K562 (cell line): ENCODE measurements around the gene IGDCC3.

Experiments used
- CTBP1 ChIP-seq: fragments of 450-650 bp; IDR thresholded peaks from 2 replicates; pipeline ENCODE4 v1.6.1; 2016; ENCODE audit warnings: borderline replicate concordance
- TARDBP ChIP-seq: fragments of 450-650 bp; IDR thresholded peaks from 2 replicates; pipeline ENCODE4 v1.6.1; 2016
- YY1 ChIP-seq, 3 experiments: IDR thresholded peaks; 2 replicates each; pipeline ENCODE4 v1.6.1; 2011; ENCODE audit warnings: low read length in 2 of 3, mild to moderate bottlenecking in 2 of 3, moderate library complexity in 2 of 3, borderline replicate concordance in 1 of 3, control low read depth in 1 of 3, low read depth in 1 of 3; ENCODE audit not compliant: insufficient read depth in 3 of 3, insufficient replicate concordance in 2 of 3, control insufficient read depth in 1 of 3, insufficient read length in 1 of 3; ENCODE audit errors: extremely low read depth in 1 of 3
- TF ChIP-seq, protein P1 (sequence below), 3 experiments: IDR thresholded peaks in 2 of 3; conservative IDR thresholded peaks in 1 of 3; 2 replicates each; pipeline ENCODE4 v1.5.1; 2011 to 2012; ENCODE audit warnings: low read length in 3 of 3, mild to moderate bottlenecking in 3 of 3, control low read depth in 2 of 3, improper control_type of control experiment in 1 of 3, inconsistent platforms in 1 of 3, low read depth in 1 of 3, mixed read lengths in 1 of 3, moderate library complexity in 1 of 3; ENCODE audit not compliant: insufficient read depth in 2 of 3

- TF ChIP-seq TARDBP (no peak), YY1 (IDR thresholded peaks at IDR 0.05; ENCODE audit: borderline replicate concordance in 1 of 3, control insufficient read depth in 1 of 3, extremely low read depth in 1 of 3, insufficient read depth in 3 of 3, insufficient read length in 1 of 3, insufficient replicate concordance in 2 of 3, low read depth in 1 of 3, low read length in 2 of 3) (no peak), CTBP1 (no peak)
- TF ChIP-seq, protein P1, sequence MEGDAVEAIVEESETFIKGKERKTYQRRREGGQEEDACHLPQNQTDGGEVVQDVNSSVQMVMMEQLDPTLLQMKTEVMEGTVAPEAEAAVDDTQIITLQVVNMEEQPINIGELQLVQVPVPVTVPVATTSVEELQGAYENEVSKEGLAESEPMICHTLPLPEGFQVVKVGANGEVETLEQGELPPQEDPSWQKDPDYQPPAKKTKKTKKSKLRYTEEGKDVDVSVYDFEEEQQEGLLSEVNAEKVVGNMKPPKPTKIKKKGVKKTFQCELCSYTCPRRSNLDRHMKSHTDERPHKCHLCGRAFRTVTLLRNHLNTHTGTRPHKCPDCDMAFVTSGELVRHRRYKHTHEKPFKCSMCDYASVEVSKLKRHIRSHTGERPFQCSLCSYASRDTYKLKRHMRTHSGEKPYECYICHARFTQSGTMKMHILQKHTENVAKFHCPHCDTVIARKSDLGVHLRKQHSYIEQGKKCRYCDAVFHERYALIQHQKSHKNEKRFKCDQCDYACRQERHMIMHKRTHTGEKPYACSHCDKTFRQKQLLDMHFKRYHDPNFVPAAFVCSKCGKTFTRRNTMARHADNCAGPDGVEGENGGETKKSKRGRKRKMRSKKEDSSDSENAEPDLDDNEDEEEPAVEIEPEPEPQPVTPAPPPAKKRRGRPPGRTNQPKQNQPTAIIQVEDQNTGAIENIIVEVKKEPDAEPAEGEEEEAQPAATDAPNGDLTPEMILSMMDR (IDR thresholded peaks at IDR 0.05 in 2 of 3, conservative IDR thresholded peaks at IDR 0.05 in 1 of 3; ENCODE audit: insufficient read depth in 2 of 3, low read depth in 1 of 3, low read length in 3 of 3) = no peak
Measured at GRCh38 chr15:65302061-65302460, 75.7 kb downstream of the IGDCC3 start.
